Psoas muscle (tissue), 8 donors: ENCODE data around the gene EPN3. TPM values are rescaled to one million over a fixed set of nuclear protein-coding genes. Genes with fewer than 3 reads are reported as not detected.
A peak's percentile ranks its signal among the peaks of the same experiment; 100 is the strongest.

ENCODE experiments used
- ATAC-seq, 4 donors: fragments of 200-7000 bp; cut with Tn5 transposase; one replicate each; pipeline ENCODE4 v1.9.1; 2020; ENCODE audit warnings: moderate library complexity in 3 of 4, mild to moderate bottlenecking in 2 of 4
- DNase-seq, 2 donors: peaks; one replicate each; pipeline ENCODE4 v3.0.0-alpha.2; 2020
- H3K27ac ChIP-seq: fragments of 200-600 bp; one replicate; pipeline ENCODE4 v1.8.0; 2022
- H3K27me3 ChIP-seq, 3 donors: fragments of 200-600 bp in 1 of 3; one replicate each; pipeline versions ENCODE4 v1.6.1 to v1.8.0; 2013 to 2022; ENCODE audit warnings: low read length in 2 of 3, mild to moderate bottlenecking in 2 of 3, moderate library complexity in 1 of 3; ENCODE audit not compliant: insufficient read depth in 3 of 3
- H3K36me3 ChIP-seq, 2 donors: fragments of 200-600 bp in 1 of 2; one replicate each; pipeline versions ENCODE4 v1.6.1 to v1.8.0; 2013 to 2022; ENCODE audit warnings: low read depth in 1 of 2, mild to moderate bottlenecking in 1 of 2, moderate library complexity in 1 of 2; ENCODE audit not compliant: insufficient read depth in 1 of 2
- H3K4me1 ChIP-seq: fragments of 200-600 bp; one replicate; pipeline ENCODE4 v1.8.0; 2022
- H3K4me3 ChIP-seq: fragments of 200-600 bp; one replicate; pipeline ENCODE4 v1.8.0; 2022; ENCODE audit warnings: mild to moderate bottlenecking
- H3K9me3 ChIP-seq: fragments of 200-600 bp; one replicate; pipeline ENCODE4 v1.8.0; 2022
- CTCF ChIP-seq: fragments of 200-600 bp; IDR thresholded peaks from one replicate; pipeline ENCODE4 v1.8.0; 2022; ENCODE audit warnings: antibody characterized with exemption
- WGBS, 3 donors: extraction: QIAGEN DNeasy Blood & Tissue Kit; methylation state at CpG; one replicate each; pipeline versions ENCODE4 v1.1.6 to v1.1.7; 2013; 5-methylcytosine and 5-hydroxymethylcytosine counted together
- intact Hi-C, 2 donors: fragments of 100-400 bp; cut with DNase I; formaldehyde crosslinking; loops; one replicate each; pipeline versions ENCODE4 v1.11.0 to v1.14.2; 2022
- polyA plus RNA-seq, 3 donors: library from polyadenylated mRNA; stranded (reverse); fragments of 200-250 nt; gene quantifications; one replicate each; pipeline ENCODE4 v1.2.3, GENCODE V29; 2013
- total RNA-seq, 4 donors: library from RNA; stranded (reverse); fragmentation: NEBNext Ultra II Directional in 2 of 4; extraction: Animal tissue kit (Norgen Biotek cat#: 25700) in 2 of 4; gene quantifications; one replicate each; pipeline versions ENCODE4 v1.2.1 to v1.2.4, GENCODE V29; 2021 to 2023
- donor health status: healthy with polysubstance abuse.
- donor health status: DM: no; HTN: no; CAD: no; lungs with moderate emphysema.
- donor health status: Bipolar disorder and iron deficiency.
- donor health status: healthy.
- donor health status: DM: yes; HTN: yes; CAD: no.
- donor health status: DM: no; HTN: no; CAD: no.
- donor health status: DM: no; HTN: no; CAD: no.
- donor health status: DM: yes; HTN: yes; CAD: no.

The EPN3 gene
- total and polyA plus RNA-seq, 7 donors: 0.03 to 0.15 (median 0.12) TPM; not detected in 4

- H3K9me3 ChIP-seq: no peaks in the 10 kb centered on the region
- 86 to 91% (median 90%) methylated on average over 9 of the region's 9 CpGs for WGBS, 3 donors
- ATAC-seq (no peak), DNase-seq (no peak)
- no peaks in the 10 kb centered on the region for H3K4me1 ChIP-seq
- H3K27me3 ChIP-seq: no peaks in the 10 kb centered on the region
- intact Hi-C loops: no loop called here
- no peak for TF ChIP-seq CTCF
- H3K27ac ChIP-seq: no peak overlapping the region
- H3K4me3 ChIP-seq: no peak overlapping the region
- H3K36me3 ChIP-seq: no peaks in the 10 kb centered on the region
These were observed 30.1 kb upstream of the EPN3 start for GRCh38 chr17:50502301-50502990.

GRCh38 chr17:50505591-50506130, 26.9 kb upstream of the EPN3 start:
- Histone ChIP-seq H3K36me3 (no peaks in the 10 kb centered on the region), H3K27me3 (no peaks in the 10 kb centered on the region), H3K4me3 (no peak overlapping the region), H3K9me3 (no peaks in the 10 kb centered on the region), H3K27ac (no peak overlapping the region), H3K4me1 (no peaks in the 10 kb centered on the region)
- intact Hi-C loops: no loop called here
- TF ChIP-seq CTCF: no peak
- 62 to 73% (median 70%) methylated on average over 7 of the region's 7 CpGs for WGBS, 3 donors
- DNase-seq: no peak
- no peak for ATAC-seq

- Histone ChIP-seq H3K27me3 (no peaks in the 10 kb centered on the region), H3K27ac (no peak overlapping the region), H3K36me3 (no peaks in the 10 kb centered on the region), H3K4me3 (no peak overlapping the region), H3K4me1 (no peaks in the 10 kb centered on the region), H3K9me3 (no peaks in the 10 kb centered on the region)
- TF ChIP-seq CTCF: no peak
- DNase-seq (no peak), ATAC-seq (no peak)
- intact Hi-C loops: no loop called here
- WGBS, 3 donors: 70 to 75% (median 71%) methylated on average over 7 of the region's 7 CpGs
These were observed 26.2 kb upstream of the EPN3 start for GRCh38 chr17:50506298-50506697.

- peak; percentile 15 for TF ChIP-seq CTCF
- peak; percentile 72 to 94 (median 77) for ATAC-seq
- intact Hi-C loops: no loop called here
- 9 to 16% (median 10%) methylated on average over 31 to 66 of the region's 66 CpGs for WGBS, 3 donors
- Histone ChIP-seq H3K4me3 (peak within 1 kb of the TSS; percentile 75), H3K27me3 (no peaks in the 10 kb centered on the region), H3K27ac (peak within 1 kb of the TSS; percentile 65), H3K9me3 (no peaks in the 10 kb centered on the region), H3K4me1 (no peaks in the 10 kb centered on the region), H3K36me3 (no peaks in the 10 kb centered on the region)
- DNase-seq: peak; percentile 86 to 90
These were observed 24.5 kb upstream of the EPN3 start, which contains the start of gene MYCBPAP for GRCh38 chr17:50507871-50508572. TSS of gene MYCBPAP (plus strand) at chr17:50508439. CDS start at chr17:50508675, 236 bp downstream.
